Measurements from ENCODE around the gene SORBS2.

GRCh38 chr4:185697488-185697887, 114.5 kb downstream of the SORBS2 start:
- TF ChIP-seq SIN3A (IDR thresholded peaks at IDR 0.05; ENCODE audit: borderline replicate concordance, insufficient read depth, low read depth, low read length) (no peak), CTCF (IDR thresholded peaks at IDR 0.05) (no peak), POLR2AphosphoS5 (IDR thresholded peaks at IDR 0.05; ENCODE audit: low read depth, low read length) (no peak), REST (IDR thresholded peaks at IDR 0.05; ENCODE audit: insufficient read depth in 1 of 2, low read depth in 2 of 2, low read length in 1 of 2) (no peak)
